ENCODE results near the gene CRYBG3.

GRCh38 chr3:97820780-97821179 lies 1.0 kb upstream of the CRYBG3 start:
- TF ChIP-seq, protein P1, sequence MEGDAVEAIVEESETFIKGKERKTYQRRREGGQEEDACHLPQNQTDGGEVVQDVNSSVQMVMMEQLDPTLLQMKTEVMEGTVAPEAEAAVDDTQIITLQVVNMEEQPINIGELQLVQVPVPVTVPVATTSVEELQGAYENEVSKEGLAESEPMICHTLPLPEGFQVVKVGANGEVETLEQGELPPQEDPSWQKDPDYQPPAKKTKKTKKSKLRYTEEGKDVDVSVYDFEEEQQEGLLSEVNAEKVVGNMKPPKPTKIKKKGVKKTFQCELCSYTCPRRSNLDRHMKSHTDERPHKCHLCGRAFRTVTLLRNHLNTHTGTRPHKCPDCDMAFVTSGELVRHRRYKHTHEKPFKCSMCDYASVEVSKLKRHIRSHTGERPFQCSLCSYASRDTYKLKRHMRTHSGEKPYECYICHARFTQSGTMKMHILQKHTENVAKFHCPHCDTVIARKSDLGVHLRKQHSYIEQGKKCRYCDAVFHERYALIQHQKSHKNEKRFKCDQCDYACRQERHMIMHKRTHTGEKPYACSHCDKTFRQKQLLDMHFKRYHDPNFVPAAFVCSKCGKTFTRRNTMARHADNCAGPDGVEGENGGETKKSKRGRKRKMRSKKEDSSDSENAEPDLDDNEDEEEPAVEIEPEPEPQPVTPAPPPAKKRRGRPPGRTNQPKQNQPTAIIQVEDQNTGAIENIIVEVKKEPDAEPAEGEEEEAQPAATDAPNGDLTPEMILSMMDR (conservative IDR thresholded peaks at IDR 0.05 in 1 of 2, IDR thresholded peaks at IDR 0.05 in 1 of 2; ENCODE audit: low read depth in 1 of 2, low read length in 2 of 2): no peak
- no peak for TF ChIP-seq EZH2 (IDR thresholded peaks at IDR 0.05; ENCODE audit: low read length, missing control alignments)

Measured in fibroblast of lung (primary cell).